ENCODE results near the gene CLPTM1L.

GRCh38 chr5:1318659-1319251 lies 26.1 kb downstream of the CLPTM1L start:
- TF ChIP-seq CTCF (IDR thresholded peaks at IDR 0.05) (no peak), EZH2 (IDR thresholded peaks at IDR 0.05; ENCODE audit: borderline replicate concordance, insufficient read depth, low read depth, low read length, poor library complexity, severe bottlenecking) (no peak)
